ENCODE data around the gene STEAP2. TPM values are rescaled to one million over a fixed set of nuclear protein-coding genes. Genes with fewer than 3 reads are reported as not detected.

STEAP2 gene
- total RNA-seq, 1 donor from 2014 or later: 2.1 TPM

DNA sequence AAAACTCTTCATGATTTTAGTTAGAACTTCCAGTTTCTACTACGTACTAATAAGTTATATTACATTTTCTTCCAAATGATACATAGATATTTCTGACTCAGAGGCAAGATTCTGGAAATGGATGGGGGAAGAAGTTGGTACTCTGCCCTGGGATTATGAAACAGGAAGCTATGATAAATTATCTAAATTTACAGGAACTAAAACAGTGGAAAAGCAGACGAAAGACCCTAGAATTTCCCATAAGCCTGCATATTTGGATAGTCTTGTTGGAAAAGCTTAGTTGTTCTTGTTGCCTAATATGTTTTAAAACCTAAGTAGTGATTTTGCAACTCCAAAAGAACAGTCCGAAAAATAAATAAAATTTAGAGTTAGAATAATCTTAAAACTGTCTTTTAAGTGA is 55.3 kb downstream of the STEAP2 start:
- no peak for DNase-seq (ENCODE audit: low read depth)

DNA sequence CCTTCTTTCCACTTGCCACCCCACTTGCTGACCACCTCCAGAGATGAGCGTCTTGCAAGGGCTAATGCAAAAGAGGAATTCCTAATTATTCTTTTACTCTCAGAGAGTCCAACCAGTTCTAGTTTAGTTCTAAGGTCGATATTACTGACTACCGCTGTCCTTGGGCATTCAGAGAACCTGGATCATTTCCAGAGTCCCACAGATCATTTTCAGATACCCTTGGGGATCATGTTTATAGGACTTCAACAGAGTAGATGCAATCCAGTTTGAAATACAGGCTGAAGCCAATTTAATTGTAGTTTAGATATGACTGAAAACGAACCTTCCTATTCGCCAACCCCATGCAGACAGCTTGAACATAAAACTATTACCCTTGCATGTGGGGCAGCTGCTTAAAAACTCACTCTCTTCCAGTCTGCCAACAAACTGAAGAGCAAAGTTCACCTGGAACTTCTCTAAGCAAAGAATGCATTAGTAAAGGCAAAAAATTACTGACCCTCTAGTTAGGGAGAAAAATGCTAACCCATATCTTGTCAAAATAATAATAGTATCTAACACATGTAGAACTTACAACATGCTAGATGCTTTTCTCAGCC is 55.8 kb downstream of the STEAP2 start:
- TF ChIP-seq, protein P1, sequence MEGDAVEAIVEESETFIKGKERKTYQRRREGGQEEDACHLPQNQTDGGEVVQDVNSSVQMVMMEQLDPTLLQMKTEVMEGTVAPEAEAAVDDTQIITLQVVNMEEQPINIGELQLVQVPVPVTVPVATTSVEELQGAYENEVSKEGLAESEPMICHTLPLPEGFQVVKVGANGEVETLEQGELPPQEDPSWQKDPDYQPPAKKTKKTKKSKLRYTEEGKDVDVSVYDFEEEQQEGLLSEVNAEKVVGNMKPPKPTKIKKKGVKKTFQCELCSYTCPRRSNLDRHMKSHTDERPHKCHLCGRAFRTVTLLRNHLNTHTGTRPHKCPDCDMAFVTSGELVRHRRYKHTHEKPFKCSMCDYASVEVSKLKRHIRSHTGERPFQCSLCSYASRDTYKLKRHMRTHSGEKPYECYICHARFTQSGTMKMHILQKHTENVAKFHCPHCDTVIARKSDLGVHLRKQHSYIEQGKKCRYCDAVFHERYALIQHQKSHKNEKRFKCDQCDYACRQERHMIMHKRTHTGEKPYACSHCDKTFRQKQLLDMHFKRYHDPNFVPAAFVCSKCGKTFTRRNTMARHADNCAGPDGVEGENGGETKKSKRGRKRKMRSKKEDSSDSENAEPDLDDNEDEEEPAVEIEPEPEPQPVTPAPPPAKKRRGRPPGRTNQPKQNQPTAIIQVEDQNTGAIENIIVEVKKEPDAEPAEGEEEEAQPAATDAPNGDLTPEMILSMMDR (conservative IDR thresholded peaks at IDR 0.05; ENCODE audit: low read depth, low read length): no peak
- no peak for DNase-seq (ENCODE audit: low read depth)
- no peak overlapping the region for H3K4me3 ChIP-seq (ENCODE audit: low read depth, low read length)

More for the DNA sequence above, 55.3 kb downstream of the STEAP2 start:
- TF ChIP-seq, protein P1 (conservative IDR thresholded peaks at IDR 0.05; ENCODE audit: low read depth, low read length): no peak
- H3K4me3 ChIP-seq (ENCODE audit: low read depth, low read length): no peak overlapping the region

DNA sequence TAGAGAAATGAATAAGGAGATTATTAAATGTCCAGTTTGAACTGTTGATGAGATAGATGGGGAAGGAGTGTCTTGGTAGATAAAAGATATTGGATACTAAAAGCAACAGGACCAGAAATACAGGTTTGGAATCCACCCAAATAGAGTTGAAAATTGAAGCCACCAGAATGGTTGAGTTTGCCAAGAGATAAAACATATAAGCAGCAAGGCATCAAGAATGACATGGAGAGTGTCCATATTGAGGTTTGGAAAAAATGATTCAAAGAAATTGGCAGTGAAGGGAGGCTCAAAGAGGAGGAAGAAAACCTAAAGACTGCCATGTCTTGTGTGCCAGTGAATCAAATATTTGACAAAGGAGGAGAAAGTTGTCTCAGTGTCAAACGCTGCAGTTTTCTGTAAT is 57.6 kb downstream of the STEAP2 start:
- DNase-seq (ENCODE audit: low read depth): no peak
- TF ChIP-seq, protein P1 (conservative IDR thresholded peaks at IDR 0.05; ENCODE audit: low read depth, low read length): no peak
- H3K4me3 ChIP-seq (ENCODE audit: low read depth, low read length): no peak overlapping the region

DNA sequence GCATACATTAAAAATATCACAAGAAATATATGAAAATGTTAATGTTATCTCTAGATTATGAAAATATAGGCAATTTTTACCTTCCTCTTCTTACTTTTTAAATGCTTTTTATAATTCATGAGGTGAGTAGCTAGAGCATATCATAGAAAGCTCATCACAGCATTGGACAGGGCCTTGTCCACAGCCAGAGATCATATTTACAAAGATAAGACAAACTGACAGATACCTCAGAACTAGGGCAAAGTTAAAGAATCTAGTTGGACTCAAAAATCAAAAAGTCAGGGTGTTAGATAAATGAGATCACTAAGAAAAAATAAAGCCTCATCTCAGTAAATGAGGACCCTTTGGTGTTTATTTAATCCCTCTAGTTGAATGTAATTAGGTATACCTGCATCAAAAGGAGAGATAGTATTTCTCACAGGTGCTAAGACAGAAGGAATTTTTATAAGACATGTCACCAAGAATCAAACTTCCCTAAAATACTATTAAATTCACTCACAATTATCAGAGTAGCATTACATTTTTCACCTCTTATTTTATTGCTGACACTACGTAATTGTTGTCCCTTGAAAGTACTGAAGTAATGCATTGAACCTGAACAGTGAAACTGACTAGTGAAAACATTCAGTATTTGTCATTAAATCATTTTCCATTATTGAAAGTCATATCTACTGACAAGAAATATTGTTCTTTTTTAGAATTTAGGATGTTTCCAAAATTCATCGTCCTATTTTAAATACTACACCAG is 59.1 kb downstream of the STEAP2 start:
- DNase-seq (ENCODE audit: low read depth): no peak
- TF ChIP-seq, protein P1 (conservative IDR thresholded peaks at IDR 0.05; ENCODE audit: low read depth, low read length): no peak
- H3K4me3 ChIP-seq (ENCODE audit: low read depth, low read length): no peak overlapping the region

DNA sequence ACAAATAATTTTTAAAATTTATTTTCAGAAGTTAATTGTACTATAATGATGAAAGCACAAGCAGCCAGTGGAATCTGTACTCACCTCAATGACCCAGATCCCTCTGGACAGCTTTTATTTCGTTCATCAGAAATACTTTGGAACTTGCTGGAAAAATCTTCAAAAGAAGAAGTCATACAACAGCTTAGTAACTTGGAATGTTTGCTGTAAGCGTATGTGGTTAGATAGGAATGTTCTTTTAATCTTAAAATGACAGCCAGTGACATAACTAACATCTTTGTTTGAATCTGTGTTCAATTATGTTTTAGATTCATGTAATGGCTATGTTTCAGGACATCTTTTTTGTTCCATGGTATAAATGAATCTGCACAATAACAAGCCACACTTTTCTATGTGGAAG is 60.2 kb downstream of the STEAP2 start:
- no peak for DNase-seq (ENCODE audit: low read depth)

DNA sequence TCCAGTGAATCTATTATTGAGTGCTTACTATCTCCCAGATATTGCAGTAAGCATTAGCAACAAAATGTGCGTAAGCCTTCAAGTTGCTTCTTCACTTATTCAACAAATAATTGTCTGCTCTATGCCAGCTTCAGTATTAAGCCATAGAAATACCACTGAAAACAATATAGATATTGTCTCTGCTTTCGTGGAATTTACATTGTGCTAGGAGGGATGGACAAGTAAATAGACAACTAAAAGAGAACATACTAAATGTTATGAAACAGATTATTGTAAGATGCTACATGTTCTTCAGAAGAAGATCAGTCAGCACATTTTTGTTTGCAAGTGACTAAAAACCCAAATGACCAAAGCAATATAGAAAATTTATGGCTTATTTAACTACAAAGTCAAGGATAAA is 60.7 kb downstream of the STEAP2 start:
- DNase-seq (ENCODE audit: low read depth): no peak
- no peak overlapping the region for H3K4me3 ChIP-seq (ENCODE audit: low read depth, low read length)
- TF ChIP-seq, protein P1 (conservative IDR thresholded peaks at IDR 0.05; ENCODE audit: low read depth, low read length): no peak

More for the DNA sequence above, 60.2 kb downstream of the STEAP2 start:
- no peak overlapping the region for H3K4me3 ChIP-seq (ENCODE audit: low read depth, low read length)
- TF ChIP-seq, protein P1 (conservative IDR thresholded peaks at IDR 0.05; ENCODE audit: low read depth, low read length): no peak

Data from epithelial cell of proximal tubule (primary cell).